Measurements from ENCODE around the gene KRT1.

DNA sequence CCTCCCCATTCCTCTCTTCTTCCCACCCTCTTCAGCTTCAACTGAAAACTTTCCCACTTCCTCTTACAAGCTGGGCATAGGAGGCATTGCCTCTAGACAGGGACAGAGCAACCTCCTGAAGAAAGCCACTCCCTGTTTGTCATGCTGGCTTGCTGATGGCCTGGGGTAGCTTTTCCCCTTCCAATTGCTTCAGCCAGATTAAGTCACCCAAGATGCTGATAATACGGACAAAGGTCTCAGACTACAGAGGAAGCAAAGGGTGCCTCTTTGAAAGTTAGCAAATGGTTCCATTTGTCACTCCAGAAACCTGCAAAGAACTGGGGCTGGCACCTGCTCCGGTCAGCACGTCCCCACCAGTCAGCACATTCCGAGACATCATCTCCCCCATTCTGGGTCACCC, 34.2 kb downstream of the KRT1 start:
- TF ChIP-seq, protein P1, sequence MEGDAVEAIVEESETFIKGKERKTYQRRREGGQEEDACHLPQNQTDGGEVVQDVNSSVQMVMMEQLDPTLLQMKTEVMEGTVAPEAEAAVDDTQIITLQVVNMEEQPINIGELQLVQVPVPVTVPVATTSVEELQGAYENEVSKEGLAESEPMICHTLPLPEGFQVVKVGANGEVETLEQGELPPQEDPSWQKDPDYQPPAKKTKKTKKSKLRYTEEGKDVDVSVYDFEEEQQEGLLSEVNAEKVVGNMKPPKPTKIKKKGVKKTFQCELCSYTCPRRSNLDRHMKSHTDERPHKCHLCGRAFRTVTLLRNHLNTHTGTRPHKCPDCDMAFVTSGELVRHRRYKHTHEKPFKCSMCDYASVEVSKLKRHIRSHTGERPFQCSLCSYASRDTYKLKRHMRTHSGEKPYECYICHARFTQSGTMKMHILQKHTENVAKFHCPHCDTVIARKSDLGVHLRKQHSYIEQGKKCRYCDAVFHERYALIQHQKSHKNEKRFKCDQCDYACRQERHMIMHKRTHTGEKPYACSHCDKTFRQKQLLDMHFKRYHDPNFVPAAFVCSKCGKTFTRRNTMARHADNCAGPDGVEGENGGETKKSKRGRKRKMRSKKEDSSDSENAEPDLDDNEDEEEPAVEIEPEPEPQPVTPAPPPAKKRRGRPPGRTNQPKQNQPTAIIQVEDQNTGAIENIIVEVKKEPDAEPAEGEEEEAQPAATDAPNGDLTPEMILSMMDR (IDR thresholded peaks at IDR 0.05) = no peak
- TF ChIP-seq POLR2A (IDR thresholded peaks at IDR 0.05) = no peak
